T-helper 2 cell treated with Interferon-gamma antibody and Interleukin-4, amounts not matched to agents 5 μg/mL and 100 μg/mL, for 36 hours (primary cell): ENCODE measurements around the gene ZKSCAN8.
A peak's percentile ranks its signal among the peaks of the same experiment; 100 is the strongest.

Source experiments
- DNase-seq: peaks from one replicate; pipeline ENCODE4 v3.0.0; 2021; ENCODE audit warnings: low spot score
- H3K27ac Mint-ChIP-seq: one replicate; pipeline ENCODE4 v1.8.0; 2021; ENCODE audit warnings: mild to moderate bottlenecking, mixed read lengths
- H3K27me3 Mint-ChIP-seq: one replicate; pipeline ENCODE4 v1.8.0; 2021; ENCODE audit warnings: low read depth, mixed read lengths
- H3K36me3 Mint-ChIP-seq: one replicate; pipeline ENCODE4 v1.8.0; 2021; ENCODE audit warnings: low read depth, mixed read lengths
- H3K4me1 Mint-ChIP-seq: one replicate; pipeline ENCODE4 v1.8.0; 2021; ENCODE audit warnings: low read depth, mixed read lengths
- H3K4me3 Mint-ChIP-seq: one replicate; pipeline ENCODE4 v1.8.0; 2022; ENCODE audit warnings: mild to moderate bottlenecking, moderate library complexity, mixed read lengths
- H3K9me3 Mint-ChIP-seq: one replicate; pipeline ENCODE4 v1.8.0; 2021; ENCODE audit warnings: mixed read lengths

The ZKSCAN8 gene

GRCh38 chr6:28124971-28125353, 16.7 kb upstream of the ZKSCAN8 start:
- Mint-ChIP-seq H3K27me3 (no peaks in the 10 kb centered on the region), H3K4me3 (peak overlapping the region; percentile 96), H3K4me1 (peaks cover 27% of the 10 kb centered on the region), H3K9me3 (no peaks in the 10 kb centered on the region), H3K27ac (peak overlapping the region; percentile 89), H3K36me3 (peaks cover 34% of the 10 kb centered on the region)
- no peak for DNase-seq

GRCh38 chr6:28125401-28125800, 16.3 kb upstream of the ZKSCAN8 start:
- H3K4me1 Mint-ChIP-seq = peaks cover 27% of the 10 kb centered on the region
- peak overlapping the region; percentile 96 for H3K4me3 Mint-ChIP-seq
- H3K36me3 Mint-ChIP-seq = peaks cover 32% of the 10 kb centered on the region
- no peaks in the 10 kb centered on the region for H3K9me3 Mint-ChIP-seq
- H3K27ac Mint-ChIP-seq = peak overlapping the region; percentile 89
- no peak for DNase-seq
- H3K27me3 Mint-ChIP-seq = no peaks in the 10 kb centered on the region

GRCh38 chr6:28134015-28134414, 7.7 kb upstream of the ZKSCAN8 start:
- Mint-ChIP-seq H3K4me3 (peak overlapping the region; percentile 2), H3K9me3 (no peaks in the 10 kb centered on the region), H3K27ac (no peak overlapping the region), H3K4me1 (peaks cover 48% of the 10 kb centered on the region), H3K36me3 (peaks cover 24% of the 10 kb centered on the region), H3K27me3 (no peaks in the 10 kb centered on the region)
- DNase-seq = peak; percentile 7

GRCh38 chr6:28134716-28135115, 7.0 kb upstream of the ZKSCAN8 start:
- no peak for DNase-seq
- Mint-ChIP-seq H3K4me1 (peaks cover 44% of the 10 kb centered on the region), H3K9me3 (no peaks in the 10 kb centered on the region), H3K36me3 (peaks cover 17% of the 10 kb centered on the region), H3K27ac (peak overlapping the region; percentile 34), H3K27me3 (no peaks in the 10 kb centered on the region), H3K4me3 (no peak overlapping the region)

- Mint-ChIP-seq H3K4me1 (peaks cover 47% of the 10 kb centered on the region), H3K9me3 (no peaks in the 10 kb centered on the region), H3K36me3 (peaks cover 14% of the 10 kb centered on the region), H3K27ac (peak overlapping the region; percentile 94), H3K4me3 (peak overlapping the region; percentile 91), H3K27me3 (no peaks in the 10 kb centered on the region)
- no peak for DNase-seq
Observed at GRCh38 chr6:28135393-28135792, 6.3 kb upstream of the ZKSCAN8 start.

GRCh38 chr6:28136585-28137504, 4.8 kb upstream of the ZKSCAN8 start:
- Mint-ChIP-seq H3K4me3 (peak overlapping the region; percentile 91), H3K9me3 (no peaks in the 10 kb centered on the region), H3K27ac (peak overlapping the region; percentile 94), H3K27me3 (no peaks in the 10 kb centered on the region), H3K36me3 (peaks cover 13% of the 10 kb centered on the region), H3K4me1 (peaks cover 53% of the 10 kb centered on the region)
- peak; percentile 77 for DNase-seq

GRCh38 chr6:28137505-28137981, 4.1 kb upstream of the ZKSCAN8 start:
- H3K36me3 Mint-ChIP-seq = peaks cover 13% of the 10 kb centered on the region
- H3K9me3 Mint-ChIP-seq = no peaks in the 10 kb centered on the region

GRCh38 chr6:28139860-28140543, 1.7 kb upstream of the ZKSCAN8 start:
- Mint-ChIP-seq H3K9me3 (no peaks in the 10 kb centered on the region), H3K4me1 (peaks cover 49% of the 10 kb centered on the region), H3K4me3 (peak overlapping the region; percentile 96), H3K27me3 (no peaks in the 10 kb centered on the region), H3K27ac (peak overlapping the region; percentile 69), H3K36me3 (peaks cover 10% of the 10 kb centered on the region)
- no peak for DNase-seq

More at GRCh38 chr6:28137505-28137981, 4.1 kb upstream of the ZKSCAN8 start:
- Mint-ChIP-seq H3K4me1 (peaks cover 55% of the 10 kb centered on the region), H3K4me3 (peak overlapping the region; percentile 91), H3K27ac (peak overlapping the region; percentile 94), H3K27me3 (no peaks in the 10 kb centered on the region)
- DNase-seq = peak; percentile 36

- H3K36me3 Mint-ChIP-seq = peaks cover 16% of the 10 kb centered on the region
- peak overlapping the region; percentile 96 for H3K4me3 Mint-ChIP-seq
- peaks cover 49% of the 10 kb centered on the region for H3K4me1 Mint-ChIP-seq
- DNase-seq = no peak
- H3K9me3 Mint-ChIP-seq = no peaks in the 10 kb centered on the region
- H3K27ac Mint-ChIP-seq = peak overlapping the region; percentile 69
- no peaks in the 10 kb centered on the region for H3K27me3 Mint-ChIP-seq
Observed at GRCh38 chr6:28140616-28141015, 1.1 kb upstream of the ZKSCAN8 start.

- no peaks in the 10 kb centered on the region for H3K9me3 Mint-ChIP-seq
Observed at GRCh38 chr6:28142446-28142845, 763 bp downstream of the ZKSCAN8 start.

GRCh38 chr6:28145231-28145630, 3.5 kb downstream of the ZKSCAN8 start:
- H3K27me3 Mint-ChIP-seq = no peaks in the 10 kb centered on the region
- no peak for DNase-seq
- peaks cover 47% of the 10 kb centered on the region for H3K36me3 Mint-ChIP-seq
- peaks cover 30% of the 10 kb centered on the region for H3K4me1 Mint-ChIP-seq
- H3K27ac Mint-ChIP-seq = no peak overlapping the region
- no peak overlapping the region for H3K4me3 Mint-ChIP-seq
- no peaks in the 10 kb centered on the region for H3K9me3 Mint-ChIP-seq

More at GRCh38 chr6:28142446-28142845, 763 bp downstream of the ZKSCAN8 start:
- H3K4me3 Mint-ChIP-seq = peak overlapping the region; percentile 96
- H3K4me1 Mint-ChIP-seq = peaks cover 44% of the 10 kb centered on the region
- no peak for DNase-seq
- H3K27ac Mint-ChIP-seq = peak overlapping the region; percentile 89
- peaks cover 23% of the 10 kb centered on the region for H3K36me3 Mint-ChIP-seq
- no peaks in the 10 kb centered on the region for H3K27me3 Mint-ChIP-seq

- peaks cover 93% of the 10 kb centered on the region for H3K36me3 Mint-ChIP-seq
- H3K4me1 Mint-ChIP-seq = peaks cover 2% of the 10 kb centered on the region
- H3K27ac Mint-ChIP-seq = no peak overlapping the region
Observed at GRCh38 chr6:28152531-28152930, 10.8 kb downstream of the ZKSCAN8 start.

GRCh38 chr6:28153546-28153945, 11.9 kb downstream of the ZKSCAN8 start:
- Mint-ChIP-seq H3K27ac (no peak overlapping the region), H3K27me3 (no peaks in the 10 kb centered on the region), H3K4me3 (no peak overlapping the region), H3K36me3 (peaks cover 92% of the 10 kb centered on the region), H3K9me3 (peaks cover 39% of the 10 kb centered on the region), H3K4me1 (no peaks in the 10 kb centered on the region)
- no peak for DNase-seq

More at GRCh38 chr6:28152531-28152930, 10.8 kb downstream of the ZKSCAN8 start:
- no peak for DNase-seq
- peaks cover 38% of the 10 kb centered on the region for H3K9me3 Mint-ChIP-seq
- no peaks in the 10 kb centered on the region for H3K27me3 Mint-ChIP-seq
- H3K4me3 Mint-ChIP-seq = no peak overlapping the region

- no peaks in the 10 kb centered on the region for H3K4me1 Mint-ChIP-seq
- H3K4me3 Mint-ChIP-seq = no peak overlapping the region
- peaks cover 93% of the 10 kb centered on the region for H3K36me3 Mint-ChIP-seq
- H3K27ac Mint-ChIP-seq = no peak overlapping the region
- no peaks in the 10 kb centered on the region for H3K27me3 Mint-ChIP-seq
- no peak for DNase-seq
- H3K9me3 Mint-ChIP-seq = peaks cover 47% of the 10 kb centered on the region
Observed at GRCh38 chr6:28154357-28154756, 12.7 kb downstream of the ZKSCAN8 start.
